Sigmoid colon (tissue), 7 donors: ENCODE data around the gene RPE. TPM values are rescaled to one million over a fixed set of nuclear protein-coding genes. Genes with fewer than 3 reads are reported as not detected.

Experiments used
- DNase-seq: peaks from one replicate; pipeline ENCODE4 v3.0.0-alpha.2; 2019
- H3K27ac ChIP-seq, 4 donors: fragments of 200-600 bp; sonication (generic); one replicate each; pipeline ENCODE4 v1.5.1; 2016 to 2019; ENCODE audit warnings: mild to moderate bottlenecking in 1 of 4
- H3K27me3 ChIP-seq, 3 donors: fragments of 200-600 bp; sonication (generic); one replicate each; pipeline ENCODE4 v1.5.1; 2019; ENCODE audit warnings: mild to moderate bottlenecking in 1 of 3
- H3K36me3 ChIP-seq, 4 donors: fragments of 200-600 bp; sonication (generic); one replicate each; pipeline ENCODE4 v1.5.1; 2016 to 2019
- H3K4me1 ChIP-seq, 4 donors: fragments of 200-600 bp; sonication (generic); one replicate each; pipeline ENCODE4 v1.5.1; 2017 to 2019
- H3K4me3 ChIP-seq, 4 donors: fragments of 200-600 bp; sonication (generic); one replicate each; pipeline ENCODE4 v1.5.1; 2017 to 2019; ENCODE audit warnings: mild to moderate bottlenecking in 2 of 4, moderate library complexity in 1 of 4
- H3K9me3 ChIP-seq, 4 donors: fragments of 200-600 bp in 3 of 4; sonication (generic) in 3 of 4; one replicate each; pipeline versions ENCODE4 v1.5.1 to v1.6.1; 2013 to 2019
- EP300 ChIP-seq, 4 donors: sonication (generic); formaldehyde crosslinking; IDR thresholded peaks; one replicate each; pipeline ENCODE4 v1.6.1; 2017; ENCODE audit warnings: antibody characterized with exemption in 4 of 4
- POLR2A ChIP-seq, 2 donors: fragments of 450-650 bp; IDR thresholded peaks; one replicate each; pipeline ENCODE4 v1.6.1; 2016; ENCODE audit warnings: antibody characterized with exemption in 2 of 2, mild to moderate bottlenecking in 2 of 2, moderate library complexity in 2 of 2
- POLR2AphosphoS5 ChIP-seq, 4 donors: sonication (generic); formaldehyde crosslinking; IDR thresholded peaks; one replicate each; pipeline ENCODE4 v1.6.1; 2017; ENCODE audit warnings: antibody characterized with exemption in 4 of 4
- WGBS, 2 donors: extraction: QIAGEN DNeasy Blood & Tissue Kit; methylation state at CpG; one replicate each; pipeline ENCODE4 v1.1.7; 2013; 5-methylcytosine and 5-hydroxymethylcytosine counted together
- intact Hi-C: fragments of 100-400 bp; cut with DNase I; formaldehyde crosslinking; loops from one replicate; pipeline ENCODE4 v1.15.1; 2023
- polyA plus RNA-seq, 3 donors: library from polyadenylated mRNA; stranded (reverse); fragments of 200-250 nt; gene quantifications; one replicate each; pipeline ENCODE4 v1.2.3, GENCODE V29; 2013
- total RNA-seq, 4 donors: library from RNA; depleted of rRNA; stranded (reverse); fragments of >200 nt; gene quantifications; one replicate each; pipeline ENCODE4 v1.1.0, GENCODE V29; 2016
- TF ChIP-seq, protein P1 (sequence below), 4 experiments: fragments of 450-650 bp in 3 of 4; fragments of 200-600 bp in 1 of 4; IDR thresholded peaks; one replicate each; pipeline ENCODE4 v1.5.1; 2016 to 2019; ENCODE audit warnings: antibody characterized with exemption in 4 of 4, mild to moderate bottlenecking in 3 of 4, moderate library complexity in 2 of 4
- donor health status: healthy with polysubstance abuse.
- donor health status: Bipolar disorder and iron deficiency.
- donor health status: healthy.

Gene RPE
- 10 to 100 TPM; 38.2 to 77.9 (median 48.8) TPM for total RNA-seq
- polyA plus RNA-seq, result 10 to 100 TPM; 22.2 to 28.2 (median 25.3) TPM

GRCh38 chr2:210002158-210003157 is at the start of gene RPE:
Gene RPE (plus strand): TSS chr2:210002638. CDS start chr2:210002662, 24 bp downstream.
- peak; percentile 97 for DNase-seq
- intact Hi-C loops, result loop anchor here (2.0 kb wide), 1 partner anchor 168 kb away; the partner anchor contains the start of gene KANSL1L
- Histone ChIP-seq H3K36me3 (no peaks in the 10 kb centered on the region), H3K4me1 (peaks cover 0 to 42% (median 34%) of the 10 kb centered on the region in 4 donors), H3K27me3 (no peaks in the 10 kb centered on the region), H3K9me3 (no peaks in the 10 kb centered on the region), H3K27ac (peak within 1 kb of the TSS; percentile 76 to 86 (median 80)), H3K4me3 (peak within 1 kb of the TSS; percentile 71 to 99 (median 88))
- WGBS, 2 donors, result 0% methylated on average over 58 of the region's 58 CpGs
- TF ChIP-seq EP300 (IDR thresholded peaks at IDR 0.05), result peak in 1 of 4 donors; percentile 1
- TF ChIP-seq POLR2A (IDR thresholded peaks at IDR 0.05), result peak in 1 of 2 donors; percentile 27
- TF ChIP-seq, protein P1, sequence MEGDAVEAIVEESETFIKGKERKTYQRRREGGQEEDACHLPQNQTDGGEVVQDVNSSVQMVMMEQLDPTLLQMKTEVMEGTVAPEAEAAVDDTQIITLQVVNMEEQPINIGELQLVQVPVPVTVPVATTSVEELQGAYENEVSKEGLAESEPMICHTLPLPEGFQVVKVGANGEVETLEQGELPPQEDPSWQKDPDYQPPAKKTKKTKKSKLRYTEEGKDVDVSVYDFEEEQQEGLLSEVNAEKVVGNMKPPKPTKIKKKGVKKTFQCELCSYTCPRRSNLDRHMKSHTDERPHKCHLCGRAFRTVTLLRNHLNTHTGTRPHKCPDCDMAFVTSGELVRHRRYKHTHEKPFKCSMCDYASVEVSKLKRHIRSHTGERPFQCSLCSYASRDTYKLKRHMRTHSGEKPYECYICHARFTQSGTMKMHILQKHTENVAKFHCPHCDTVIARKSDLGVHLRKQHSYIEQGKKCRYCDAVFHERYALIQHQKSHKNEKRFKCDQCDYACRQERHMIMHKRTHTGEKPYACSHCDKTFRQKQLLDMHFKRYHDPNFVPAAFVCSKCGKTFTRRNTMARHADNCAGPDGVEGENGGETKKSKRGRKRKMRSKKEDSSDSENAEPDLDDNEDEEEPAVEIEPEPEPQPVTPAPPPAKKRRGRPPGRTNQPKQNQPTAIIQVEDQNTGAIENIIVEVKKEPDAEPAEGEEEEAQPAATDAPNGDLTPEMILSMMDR (IDR thresholded peaks at IDR 0.05), result no peak
- TF ChIP-seq POLR2AphosphoS5 (IDR thresholded peaks at IDR 0.05), result peak; percentile 57 to 82 (median 80)

DNA sequence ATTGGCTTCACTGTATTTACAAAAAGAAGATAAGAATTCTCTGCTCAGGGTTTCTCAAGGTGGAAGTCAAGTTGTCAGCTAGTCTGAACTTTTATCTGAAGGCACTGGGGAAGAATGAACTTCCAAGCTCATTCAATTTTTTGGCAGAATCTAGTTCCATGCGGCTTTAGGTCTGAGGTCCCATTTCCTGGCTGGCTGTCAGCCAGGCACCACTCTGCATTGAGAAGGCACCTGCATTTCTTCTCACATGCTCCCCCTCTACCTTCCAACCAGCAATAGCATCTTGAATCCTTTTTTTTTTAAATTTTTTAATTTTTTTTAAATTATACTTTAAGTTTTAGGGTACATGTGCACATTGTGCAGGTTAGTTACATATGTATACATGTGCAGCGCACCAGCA is 46.2 kb upstream of the RPE start:
- WGBS, 2 donors, result 63 to 69% methylated on average over 2 of the region's 2 CpGs

GRCh38 chr2:209958016-209958415 is 44.4 kb upstream of the RPE start:
- intact Hi-C loops, result no loop called here
- no peak overlapping the region for H3K4me3 ChIP-seq
- H3K36me3 ChIP-seq, result no peaks in the 10 kb centered on the region
- H3K4me1 ChIP-seq, result peaks cover 0 to 12% (median 11%) of the 10 kb centered on the region in 4 donors
- no peak overlapping the region for H3K27ac ChIP-seq
- TF ChIP-seq, protein P1 (IDR thresholded peaks at IDR 0.05), result no peak
- TF ChIP-seq EP300 (IDR thresholded peaks at IDR 0.05) (no peak), POLR2A (IDR thresholded peaks at IDR 0.05) (no peak), POLR2AphosphoS5 (IDR thresholded peaks at IDR 0.05) (no peak)
- 22 to 77% methylated on average over 2 of the region's 2 CpGs for WGBS, 2 donors
- no peaks in the 10 kb centered on the region for H3K27me3 ChIP-seq
- H3K9me3 ChIP-seq, result no peaks in the 10 kb centered on the region
- DNase-seq, result no peak

More for the DNA sequence above, 46.2 kb upstream of the RPE start:
- Histone ChIP-seq H3K27ac (no peak overlapping the region), H3K36me3 (no peaks in the 10 kb centered on the region), H3K27me3 (no peaks in the 10 kb centered on the region), H3K4me3 (no peak overlapping the region), H3K4me1 (peaks cover 0 to 12% (median 11%) of the 10 kb centered on the region in 4 donors), H3K9me3 (no peaks in the 10 kb centered on the region)
- intact Hi-C loops, result no loop called here
- TF ChIP-seq POLR2A (IDR thresholded peaks at IDR 0.05), result no peak
- TF ChIP-seq POLR2AphosphoS5 (IDR thresholded peaks at IDR 0.05), result no peak
- TF ChIP-seq, protein P1 (IDR thresholded peaks at IDR 0.05), result no peak
- no peak for TF ChIP-seq EP300 (IDR thresholded peaks at IDR 0.05)
- no peak for DNase-seq

DNA sequence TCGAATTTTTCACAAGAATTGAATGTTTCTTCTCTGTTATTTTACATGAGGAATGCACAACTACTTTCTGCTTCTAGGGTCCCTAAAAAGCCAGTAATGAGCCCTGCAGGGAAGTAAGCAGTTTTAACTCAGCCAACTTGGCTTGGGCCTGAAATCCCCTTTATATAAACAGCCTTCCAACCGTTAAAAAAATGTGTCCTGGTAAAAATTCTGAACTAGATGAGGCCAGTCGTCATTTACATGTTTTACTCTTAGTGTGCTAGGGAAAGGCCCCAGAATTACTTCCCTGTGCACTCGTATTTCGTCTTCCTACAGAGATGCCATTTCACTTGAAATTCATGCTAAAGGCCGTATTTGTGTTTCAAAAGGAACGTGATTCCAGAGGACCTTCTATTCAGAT is 42.4 kb upstream of the RPE start:
- TF ChIP-seq POLR2AphosphoS5 (IDR thresholded peaks at IDR 0.05) (no peak), EP300 (IDR thresholded peaks at IDR 0.05) (no peak), POLR2A (IDR thresholded peaks at IDR 0.05) (no peak)
- TF ChIP-seq, protein P1 (IDR thresholded peaks at IDR 0.05), result no peak
- Histone ChIP-seq H3K4me3 (no peak overlapping the region), H3K27me3 (no peaks in the 10 kb centered on the region), H3K27ac (no peak overlapping the region), H3K4me1 (peaks cover 0 to 12% (median 11%) of the 10 kb centered on the region in 4 donors), H3K36me3 (no peaks in the 10 kb centered on the region), H3K9me3 (no peaks in the 10 kb centered on the region)
- 68 to 69% methylated on average over 7 of the region's 7 CpGs for WGBS, 2 donors
- intact Hi-C loops, result no loop called here
- no peak for DNase-seq
